NCI-H187 (cell line): ENCODE results near the gene TMEM167A.
"Not testable (repeated sequence)": the region's sequence is repeated elsewhere in the genome, so short reads cannot be mapped to it uniquely, and the experiment has no call there.

Source experiments
- DNase-seq, 2 experiments: peaks; one replicate each; lab custom pipeline; 2025; lab: John Stamatoyannopoulos, UW

Gene TMEM167A

DNA sequence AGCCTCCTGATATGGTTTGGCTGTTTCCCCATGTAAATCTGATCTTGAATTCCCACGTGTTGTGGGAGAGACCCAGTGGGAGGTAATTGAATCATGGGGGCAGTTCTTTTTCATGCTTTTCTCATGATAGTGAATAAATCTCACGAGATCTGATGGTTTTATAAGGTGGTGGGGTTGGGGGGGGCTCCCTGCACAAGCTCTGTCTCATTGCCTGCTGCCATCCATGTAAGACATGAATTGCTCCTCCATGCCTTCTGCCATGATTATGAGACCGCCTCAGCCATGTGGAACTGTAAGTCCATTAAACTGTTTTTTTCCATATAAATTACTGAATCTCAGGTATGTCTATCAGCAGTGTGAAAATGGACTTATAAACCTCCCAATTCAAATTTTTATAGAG, 13.0 kb upstream of the TMEM167A start:
- no peak for DNase-seq

DNA sequence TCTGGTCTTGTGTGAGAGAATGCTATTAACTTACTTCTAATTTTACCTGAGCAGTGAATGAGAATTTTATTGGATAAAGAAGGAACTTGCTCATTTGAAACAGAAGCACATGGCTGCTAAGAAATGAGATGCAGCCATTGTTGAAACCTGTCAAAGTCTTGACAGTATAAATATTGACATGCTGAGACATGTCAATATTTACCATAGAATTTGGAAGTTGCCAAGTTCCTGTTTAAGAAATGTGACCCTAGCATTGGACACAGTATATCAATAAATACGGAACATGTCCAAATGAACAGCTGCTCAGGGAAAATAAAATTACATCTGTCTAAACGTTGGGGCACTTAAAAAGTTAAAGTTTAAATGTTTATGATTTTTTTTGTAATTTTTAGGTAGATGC, 7.9 kb upstream of the TMEM167A start:
- DNase-seq, result no peak

DNA sequence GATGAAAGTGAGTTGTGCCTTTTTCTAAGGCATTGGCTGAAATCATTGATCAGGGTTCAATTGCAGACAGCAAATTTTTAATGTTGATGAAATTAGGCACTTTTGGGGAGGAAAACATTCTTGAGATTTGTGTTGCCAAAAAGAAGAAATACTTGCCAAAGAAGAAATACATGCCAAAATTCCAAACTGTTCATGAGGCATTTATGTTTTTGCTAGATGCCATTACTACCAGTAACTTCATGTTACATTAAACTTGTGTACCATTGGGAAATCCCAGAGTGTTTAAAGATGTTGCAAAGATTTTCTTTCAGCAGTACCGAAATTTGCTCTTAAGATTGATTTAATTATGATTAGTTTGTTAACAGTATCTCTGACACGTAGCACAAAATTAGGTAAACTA, 7.1 kb upstream of the TMEM167A start:
- DNase-seq, result no peak

DNA sequence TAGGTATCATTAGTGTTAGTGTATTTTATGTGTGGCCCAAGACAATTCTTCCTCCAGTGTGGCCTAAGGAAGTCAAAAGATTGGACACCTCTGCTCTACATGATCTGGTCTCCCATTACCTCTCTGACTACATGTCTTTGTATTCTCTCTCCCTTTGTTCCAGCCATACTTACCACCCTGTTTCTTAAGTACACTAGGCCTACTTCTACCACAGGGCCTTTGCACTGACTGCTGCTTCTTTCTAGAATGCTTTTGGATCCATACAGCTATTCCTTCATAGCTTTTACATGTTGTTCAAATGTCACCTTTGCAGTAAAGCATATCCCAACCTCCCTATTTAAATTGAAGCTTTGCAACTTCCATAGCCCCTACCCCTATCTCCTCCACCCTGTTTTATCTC, 5.6 kb upstream of the TMEM167A start:
- DNase-seq, result no peak

DNA sequence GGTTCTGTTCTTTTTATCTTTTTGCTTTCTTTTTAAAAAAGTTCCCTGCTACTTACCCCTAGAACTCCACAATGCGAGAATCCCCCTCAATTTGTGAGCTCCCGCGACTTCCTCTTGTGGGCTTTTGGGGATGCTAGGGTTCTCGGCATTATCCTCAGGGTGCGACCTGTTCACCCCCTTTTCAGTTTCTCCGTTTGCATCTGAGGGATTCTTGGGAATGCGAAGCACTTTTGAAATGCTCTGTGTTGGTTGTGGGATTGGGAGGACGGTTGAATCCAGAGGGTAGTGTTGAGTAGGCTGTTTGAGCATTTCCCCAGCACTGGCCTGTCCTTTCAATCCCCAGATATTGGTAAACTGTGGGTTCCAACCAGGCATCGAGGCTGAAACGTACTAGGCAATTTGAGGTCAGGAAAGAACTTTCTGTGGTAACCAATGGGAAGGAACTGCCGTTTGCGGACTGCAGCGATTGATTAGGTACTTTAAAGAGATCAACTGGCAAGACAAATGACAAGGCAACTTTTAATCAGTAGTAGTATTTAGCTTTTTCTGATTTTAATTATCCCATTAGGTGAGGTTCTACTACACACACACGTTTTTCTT, 568 bp upstream of the TMEM167A start:
- DNase-seq, result no peak

DNA sequence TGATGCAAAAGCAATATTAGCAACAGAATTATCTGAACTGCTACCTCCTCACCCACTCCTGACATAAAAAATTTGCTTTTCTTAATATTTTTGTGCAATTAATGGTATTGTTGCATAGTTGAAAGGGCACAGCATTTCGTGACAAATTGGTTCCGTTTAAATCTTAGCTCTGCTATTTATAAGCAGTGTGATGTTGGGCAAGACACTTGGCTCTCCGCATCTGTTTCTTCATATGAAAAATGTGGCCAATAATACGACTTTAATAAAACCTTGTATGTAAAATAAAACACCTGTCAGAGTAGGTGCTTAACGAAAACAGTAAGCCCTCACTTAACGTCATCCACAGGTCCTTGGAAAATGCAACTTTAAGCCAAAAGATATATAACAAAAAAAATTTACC, 4.2 kb downstream of the TMEM167A start:
- no peak for DNase-seq

DNA sequence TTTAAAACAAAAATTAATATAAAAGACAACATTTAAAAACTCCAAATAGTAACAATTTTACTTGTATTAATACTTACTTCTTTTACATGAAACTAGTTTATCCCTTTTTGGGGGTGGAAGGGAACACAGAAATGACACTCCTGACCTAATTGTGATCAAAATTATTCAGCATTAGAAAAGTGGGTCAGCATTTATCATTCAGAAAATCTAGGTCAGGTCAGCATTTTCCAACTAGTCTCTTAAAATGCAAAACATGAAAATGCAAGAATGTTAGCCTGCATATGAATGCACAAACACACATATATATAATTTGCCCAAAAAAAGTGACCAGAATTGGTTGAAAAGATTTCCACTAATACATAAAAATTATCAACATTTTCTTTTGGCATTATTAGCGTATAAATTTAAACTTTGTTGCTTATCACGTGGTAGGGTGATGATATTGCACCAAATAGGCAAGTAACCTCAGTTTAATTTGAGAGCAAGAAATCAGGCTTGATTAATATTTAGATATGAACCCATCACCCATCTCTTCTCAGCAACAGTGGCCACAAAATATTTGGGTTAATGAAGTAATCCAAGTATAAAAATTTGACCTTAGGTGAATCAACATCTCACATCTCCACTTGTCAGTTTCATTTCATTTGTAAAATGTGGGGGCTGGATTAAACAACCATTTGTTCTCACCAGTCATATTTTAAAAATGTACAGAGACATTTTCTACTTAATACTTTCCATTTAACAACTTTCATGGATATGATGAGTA, 5.7 kb downstream of the TMEM167A start:
- no peak for DNase-seq

DNA sequence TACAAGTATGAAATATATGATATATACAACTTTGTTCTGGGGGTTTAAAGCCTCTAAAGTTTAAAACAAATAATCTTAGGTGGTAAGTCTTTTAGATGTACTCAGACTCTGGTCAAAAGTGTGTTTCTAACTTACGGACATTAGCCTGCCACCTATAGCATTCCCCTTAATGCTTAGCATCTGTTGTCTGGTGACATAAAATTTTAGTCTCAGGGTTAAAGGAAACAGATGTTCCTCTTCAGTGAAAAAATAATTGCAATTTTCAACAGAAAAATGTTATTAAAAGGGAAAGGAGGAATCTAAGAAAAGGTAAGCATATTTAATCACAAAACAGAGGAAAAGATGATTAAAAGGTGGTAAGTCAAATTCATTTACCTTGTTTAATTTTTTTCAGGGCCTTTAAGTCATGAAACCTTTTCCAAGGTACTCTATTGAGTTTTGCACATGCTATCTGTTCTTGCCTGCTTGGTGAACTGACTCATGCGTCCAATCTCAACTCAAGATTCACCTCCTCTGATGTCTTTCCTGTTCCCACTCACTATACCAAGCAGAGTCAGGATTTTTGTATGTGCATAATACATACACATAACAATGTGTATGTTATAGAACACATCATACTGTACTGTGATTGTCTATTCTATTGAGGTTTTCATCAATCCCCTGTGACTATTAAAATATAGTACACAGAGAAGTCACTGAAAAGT, 7.9 kb downstream of the TMEM167A start:
- DNase-seq, result no peak

DNA sequence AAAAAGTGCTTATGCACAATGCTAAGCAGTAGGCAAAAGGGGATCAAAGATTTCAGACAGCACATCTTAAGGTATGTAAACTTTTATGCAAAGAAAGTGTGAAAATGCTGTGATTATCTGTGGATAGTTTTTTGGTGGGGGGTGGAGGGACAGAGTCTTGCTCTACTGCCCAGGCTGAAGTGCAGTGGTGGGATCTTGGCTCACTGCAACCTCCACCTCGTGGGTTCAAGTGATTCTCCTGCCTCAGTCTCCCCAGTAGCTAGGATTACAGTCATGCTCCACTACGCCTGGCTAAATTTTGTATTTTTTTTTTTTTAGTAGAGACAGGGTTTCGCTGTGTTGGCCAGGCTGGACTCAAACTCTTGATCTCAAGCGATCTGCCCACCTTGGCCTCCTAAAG, 9.8 kb downstream of the TMEM167A start:
- not testable (repeated sequence) for DNase-seq

DNA sequence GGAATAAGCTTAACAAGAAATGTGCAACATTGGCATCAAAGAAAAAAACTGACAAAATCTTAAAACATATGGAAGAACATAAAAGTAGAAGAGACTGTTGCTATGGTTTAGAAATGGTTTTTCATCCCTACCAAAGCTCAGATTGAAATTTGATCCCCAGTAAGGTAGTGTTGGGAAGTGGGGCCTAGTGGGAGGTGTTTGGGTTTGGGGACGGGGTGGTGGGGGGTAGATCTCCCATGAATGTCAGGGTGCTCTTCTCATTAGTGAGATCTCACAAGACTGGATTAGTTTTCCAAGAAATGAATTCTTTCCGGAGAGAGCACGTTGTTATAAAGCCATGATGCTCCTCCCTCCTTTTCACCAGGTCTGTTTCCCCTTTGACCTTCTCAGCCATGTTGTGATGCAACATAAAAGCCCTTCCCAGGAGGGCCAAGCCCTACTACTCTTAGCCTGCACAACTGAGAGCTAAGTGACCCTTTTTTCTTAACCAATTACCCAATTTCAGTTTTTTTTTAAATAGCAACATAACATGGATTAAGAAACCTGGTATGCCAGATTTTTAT, 10.6 kb downstream of the TMEM167A start:
- no peak for DNase-seq

DNA sequence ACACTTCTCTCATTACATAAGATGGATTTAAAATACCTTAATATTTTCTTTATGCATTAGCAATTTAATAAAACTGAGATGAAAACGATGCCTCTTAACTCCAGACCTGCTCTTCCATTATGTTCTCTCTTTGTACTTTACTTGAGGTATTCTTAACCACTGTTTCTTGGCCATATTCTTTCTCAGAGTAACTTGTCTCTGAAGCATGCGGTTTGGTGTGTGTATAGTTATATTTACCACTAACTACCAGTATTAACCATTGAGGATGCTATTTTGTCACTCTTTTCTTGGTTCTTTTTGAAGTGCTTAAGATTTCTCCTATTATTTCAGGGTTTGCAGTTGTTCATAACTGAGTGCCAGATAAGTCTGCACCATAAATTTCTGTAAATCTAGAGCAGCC, 17.9 kb downstream of the TMEM167A start:
- no peak for DNase-seq

DNA sequence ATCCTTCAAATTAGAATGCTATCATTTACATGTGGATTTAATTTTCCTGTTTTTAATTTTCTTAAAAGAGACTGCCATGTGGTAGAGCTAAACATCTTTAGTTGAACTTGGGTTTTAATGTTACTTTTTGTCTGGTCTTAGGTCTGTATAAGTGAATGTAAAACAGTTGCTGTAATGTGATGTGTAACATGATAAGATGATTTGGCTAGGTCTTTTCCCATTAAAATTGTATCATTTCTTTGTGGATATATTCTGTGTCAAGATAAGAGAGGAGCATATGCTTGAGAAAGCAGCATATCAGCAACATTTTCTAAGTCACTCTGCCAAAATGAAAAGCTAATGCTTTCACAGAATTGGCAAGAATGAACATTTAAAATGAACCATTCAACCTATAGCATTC, 18.5 kb downstream of the TMEM167A start:
- DNase-seq, result no peak

DNA sequence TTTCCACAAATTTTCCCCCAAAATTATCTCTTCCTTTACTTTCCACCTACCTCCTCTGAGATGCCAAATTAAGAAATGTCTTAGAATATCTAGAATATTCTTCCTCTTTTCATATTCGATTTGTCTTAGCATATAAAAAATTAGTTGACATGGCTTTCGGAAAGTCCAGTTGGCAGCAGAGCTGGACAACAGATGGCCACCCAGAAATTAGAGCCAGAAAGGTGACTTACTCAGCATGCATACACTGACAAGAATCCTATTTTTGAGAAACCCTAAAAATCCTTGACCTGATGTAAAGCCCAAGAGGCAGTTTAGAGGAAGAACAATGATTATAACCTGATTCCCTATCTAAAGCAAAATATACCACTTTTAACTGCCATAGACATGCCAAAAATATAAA, 22.0 kb downstream of the TMEM167A start:
- DNase-seq, result no peak

DNA sequence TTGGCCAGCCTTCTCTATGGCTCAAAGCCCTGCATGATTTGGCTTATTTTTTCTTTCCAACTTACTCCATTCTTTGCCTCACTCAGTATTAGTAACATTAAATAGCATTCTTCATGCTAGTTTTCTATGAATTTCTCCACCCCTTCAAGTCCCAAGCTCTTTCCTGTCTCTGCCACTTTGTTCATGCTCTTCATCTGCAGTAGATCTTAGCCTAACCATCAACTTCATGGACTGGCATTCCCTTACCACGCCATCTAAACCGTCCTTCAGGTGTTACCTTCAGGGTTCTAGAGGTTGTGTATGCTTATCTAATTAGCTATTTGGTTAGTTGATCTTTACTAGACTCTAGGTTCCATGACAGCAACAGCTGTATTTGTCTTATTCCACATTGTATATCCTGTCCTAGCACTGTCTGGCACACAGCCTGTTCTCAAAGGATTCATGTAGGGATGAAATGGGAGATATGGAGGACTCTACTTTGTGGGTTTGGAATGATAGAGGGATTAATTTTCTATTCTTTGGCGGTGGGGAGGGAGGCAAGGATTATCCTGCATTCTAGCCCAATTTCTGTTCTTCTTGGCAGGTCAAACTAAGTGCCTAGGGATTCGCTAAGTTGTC, 26.4 kb downstream of the TMEM167A start:
- DNase-seq, result no peak

DNA sequence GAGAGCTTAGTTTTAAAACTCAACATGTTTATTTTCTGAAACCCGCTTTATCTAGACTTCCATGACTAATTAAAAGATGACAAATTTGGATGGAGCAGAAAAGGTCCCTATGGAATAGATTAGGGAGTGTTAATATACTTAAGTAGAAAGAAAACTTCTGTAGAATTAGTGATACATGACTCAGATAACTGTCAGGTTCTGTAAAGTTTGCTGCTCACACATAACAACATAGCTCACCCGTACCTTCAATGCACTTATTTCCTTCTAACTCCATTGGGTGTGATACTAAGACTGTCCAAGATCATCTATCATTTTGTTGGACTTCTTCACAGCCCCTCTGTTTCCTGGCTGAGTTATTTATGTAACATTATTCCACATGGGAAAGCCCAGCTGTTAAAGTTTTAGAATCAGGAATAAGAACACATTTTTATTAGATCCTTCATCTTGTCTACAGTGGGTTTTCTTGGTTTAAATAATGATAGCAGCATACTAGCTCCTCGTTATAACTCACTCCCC, 27.8 kb downstream of the TMEM167A start:
- DNase-seq, result no peak

DNA sequence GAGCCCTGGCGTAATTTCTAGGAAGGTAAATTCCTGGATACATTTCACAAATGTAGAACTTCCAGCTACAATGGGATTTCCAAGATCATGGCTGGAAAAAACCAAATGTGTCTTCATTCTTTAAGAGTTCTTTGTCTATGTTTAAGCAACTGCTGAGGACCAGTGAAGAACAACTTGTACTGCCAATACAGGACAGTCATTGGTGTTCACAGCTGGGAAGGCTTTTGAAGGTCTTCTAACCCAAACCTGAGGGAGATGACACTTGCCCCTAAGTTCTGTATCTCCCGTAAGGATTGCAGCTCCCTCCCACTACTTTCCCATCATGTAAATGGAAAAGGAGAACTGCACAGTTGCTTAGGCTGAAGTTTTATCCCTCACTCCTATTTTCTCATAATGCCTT, 28.4 kb downstream of the TMEM167A start:
- DNase-seq, result no peak

DNA sequence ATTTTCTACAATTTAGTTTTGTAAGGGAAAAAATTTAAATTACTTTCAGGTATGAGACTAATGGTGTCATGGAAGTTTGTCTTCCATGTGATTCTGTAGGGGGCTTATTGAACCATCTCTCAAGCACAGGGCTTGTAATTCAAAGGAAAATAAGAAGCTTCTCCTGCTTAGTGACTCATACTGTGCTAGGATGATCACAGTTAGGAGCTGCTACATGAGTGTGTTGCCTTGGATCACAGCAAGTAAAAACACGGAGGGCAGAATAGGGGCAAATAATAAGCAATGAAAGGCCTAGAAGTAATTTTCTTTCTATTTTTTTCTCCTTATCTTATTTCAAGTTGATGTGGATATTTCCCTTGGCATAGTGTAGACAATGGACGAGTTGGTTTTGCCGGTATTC, 28.9 kb downstream of the TMEM167A start:
- no peak for DNase-seq

DNA sequence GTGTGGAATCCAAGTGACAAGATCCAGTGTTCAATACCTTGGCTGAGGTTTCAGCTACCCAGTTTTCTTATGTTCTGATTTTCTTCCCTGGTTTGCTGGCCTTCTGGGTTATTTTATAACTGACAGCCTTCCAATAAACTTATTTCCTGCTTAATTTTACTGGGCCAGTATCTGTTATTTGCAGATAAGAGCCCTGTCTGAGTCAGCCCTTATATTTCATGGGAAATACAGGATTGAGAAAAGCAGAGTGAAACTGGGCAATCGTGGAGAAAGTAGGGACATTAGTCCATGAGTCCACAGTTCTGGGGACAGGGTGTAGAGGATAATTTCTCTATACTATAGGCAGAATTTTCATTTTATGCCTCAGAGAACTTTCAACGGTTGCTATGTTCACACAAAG, 32.3 kb downstream of the TMEM167A start:
- DNase-seq, result no peak

DNA sequence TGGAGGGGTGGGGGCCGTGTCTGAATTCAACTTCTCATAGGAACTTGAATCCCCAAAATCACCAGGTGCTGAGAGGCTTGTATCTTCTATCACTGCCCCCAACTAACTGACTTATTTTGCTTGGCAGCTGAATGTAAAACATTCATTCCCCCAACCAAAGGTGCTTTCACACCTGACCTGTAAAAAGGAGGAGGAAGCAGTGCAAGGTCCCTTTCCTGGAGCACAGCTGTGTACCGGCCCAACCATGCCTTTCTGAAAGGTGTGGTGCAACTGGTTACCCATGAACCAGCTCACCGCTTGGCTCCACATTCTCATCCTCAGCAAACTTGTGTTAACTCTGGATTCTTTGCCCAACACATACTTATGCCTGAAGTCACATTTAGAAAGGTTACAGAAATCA, 34.7 kb downstream of the TMEM167A start:
- no peak for DNase-seq

DNA sequence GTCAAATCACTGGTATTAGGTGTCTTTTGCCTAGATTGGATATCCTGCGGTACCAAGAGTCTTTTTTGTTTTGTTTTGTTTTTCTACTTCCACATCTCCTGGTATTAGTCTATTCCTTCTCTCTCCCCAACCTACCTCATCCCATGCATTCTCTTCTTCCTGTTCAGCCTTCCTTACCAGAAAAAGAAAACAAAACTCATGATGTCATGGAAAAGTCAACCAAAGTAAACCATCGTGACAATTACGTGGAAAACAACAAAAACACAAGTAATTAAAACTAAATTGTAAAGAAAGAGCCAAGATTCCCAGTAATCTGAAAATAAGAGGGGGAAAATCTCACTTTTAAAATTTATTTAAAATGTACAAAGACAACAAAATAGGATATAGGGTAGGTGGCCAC, 38.3 kb downstream of the TMEM167A start:
- DNase-seq, result no peak

DNA sequence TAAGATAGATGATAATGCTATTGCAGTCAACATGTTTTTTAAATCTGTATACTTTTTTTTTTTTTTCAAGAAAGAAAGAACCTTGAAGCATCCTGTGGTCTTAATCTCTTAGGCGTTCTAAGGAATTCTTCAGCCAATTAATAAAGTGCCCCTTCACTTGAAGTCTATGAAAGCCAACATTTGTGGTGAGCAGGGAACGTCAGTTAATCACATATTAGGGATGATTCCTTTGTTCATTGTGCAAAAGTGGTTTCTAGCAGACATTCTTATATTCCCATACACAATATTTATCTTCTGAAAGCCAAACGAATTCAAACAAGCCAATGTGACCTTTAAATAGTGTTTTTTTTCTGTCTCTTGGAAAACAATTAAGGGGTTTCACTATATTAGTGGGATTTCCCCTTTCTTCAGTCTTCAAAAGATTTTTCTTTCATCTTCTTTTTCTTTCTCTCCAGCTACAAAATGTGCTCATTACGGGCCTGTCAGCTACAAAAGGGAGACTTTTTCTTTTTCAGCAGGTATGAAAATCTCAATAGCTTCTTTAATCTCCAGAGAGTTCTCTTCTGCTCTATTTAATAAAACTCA, 40.1 kb downstream of the TMEM167A start:
- DNase-seq, result no peak
